ENCODE results near the gene AHCYL2.

- TF ChIP-seq ELF4 (IDR thresholded peaks at IDR 0.05) (no peak), HDGF (IDR thresholded peaks at IDR 0.05; ENCODE audit: borderline replicate concordance) (no peak), FOXK2 (IDR thresholded peaks at IDR 0.05) (no peak), TARDBP (IDR thresholded peaks at IDR 0.05) (no peak), SP1 (IDR thresholded peaks at IDR 0.05) (no peak), FOXA1 (IDR thresholded peaks at IDR 0.05) (no peak)
Measured at GRCh38 chr7:129393255-129393654, 168.4 kb downstream of the AHCYL2 start.

Measured in HEK293T (cell line).